HG03354 (cell line): ENCODE measurements around the gene ABO.
"Not testable (repeated sequence)": the region's sequence is repeated elsewhere in the genome, so short reads cannot be mapped to it uniquely, and the experiment has no call there.

Experiments
- ATAC-seq: cut with Tn5 transposase; IDR thresholded peaks from one replicate; pipeline ENCODE4 v1.9.1; 2021; ENCODE audit warnings: mild to moderate bottlenecking; ENCODE audit not compliant: unreplicated experiment, poor library complexity, severe bottlenecking

ABO gene

DNA sequence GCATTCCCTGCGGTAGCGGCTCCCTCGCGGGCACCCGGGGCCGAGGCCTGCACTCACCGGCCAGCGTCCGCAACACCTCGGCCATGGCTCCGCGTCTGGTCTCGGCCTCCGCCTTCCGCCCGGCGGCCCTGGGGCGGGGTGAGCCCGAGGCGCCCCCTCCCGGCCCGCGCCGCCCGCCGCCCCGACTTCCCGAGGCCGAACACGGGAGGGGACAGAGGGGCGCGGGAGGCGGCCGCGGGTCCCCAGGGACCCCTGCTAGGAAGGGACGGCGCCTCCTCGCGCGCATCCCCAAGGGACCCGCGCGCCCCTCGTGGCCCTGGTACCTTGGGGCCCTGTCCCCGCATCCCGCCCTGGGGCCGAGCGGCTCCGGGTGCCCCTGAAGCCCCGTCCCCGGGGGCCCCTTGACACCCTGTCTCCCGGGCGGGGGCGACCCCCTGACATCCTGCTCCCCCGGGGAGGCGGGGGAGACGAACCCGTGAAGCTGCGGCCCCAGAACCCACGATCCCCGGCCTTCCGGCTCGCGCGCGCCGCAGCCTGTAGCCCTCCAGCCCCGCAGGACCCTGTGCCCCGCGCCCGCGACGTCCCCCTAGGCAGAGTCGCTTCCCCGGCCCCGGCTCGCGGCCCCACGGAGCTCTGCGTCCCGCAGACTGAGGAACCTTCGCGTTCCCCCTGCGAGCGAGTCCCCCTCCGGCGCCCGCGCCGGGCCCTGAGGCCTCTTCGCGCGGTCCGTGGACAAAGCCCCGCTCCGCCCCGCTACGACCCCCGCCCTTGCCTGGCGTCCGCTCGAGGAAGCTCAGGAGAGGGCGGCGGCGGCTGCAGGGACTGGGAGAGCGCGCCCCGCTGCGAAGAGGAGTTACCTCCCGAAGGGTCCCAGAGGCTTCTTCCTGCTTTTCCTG, at the start of gene ABO:
Gene ABO (minus strand): TSS at position 97 of the 896 bp plus-strand sequence.
- ATAC-seq, result no peak

- ATAC-seq, result no peak
These were observed 49.1 kb upstream of the ABO start for GRCh38 chr9:133323991-133324703.

DNA sequence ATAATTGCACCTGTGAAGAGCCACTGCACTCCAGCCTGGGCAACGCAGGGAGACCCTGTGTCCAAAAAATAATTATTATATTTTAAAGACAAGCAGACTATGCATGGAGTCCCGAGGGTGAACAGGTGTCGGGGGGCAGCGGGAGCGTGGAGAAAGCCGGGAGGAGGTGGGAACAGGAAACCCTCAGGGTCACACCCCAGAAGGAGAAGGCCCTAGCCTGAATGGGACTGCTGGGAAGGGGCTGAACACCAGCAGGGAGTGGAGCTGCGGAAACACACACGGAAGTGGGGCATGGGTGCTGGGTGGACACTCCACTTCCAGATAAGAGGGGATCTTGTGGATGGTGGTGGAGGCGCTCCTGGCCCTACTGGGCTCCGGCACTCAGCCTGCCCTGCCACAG, 48.2 kb upstream of the ABO start:
- ATAC-seq, result no peak

- ATAC-seq, result no peak
These were observed 47.7 kb upstream of the ABO start for GRCh38 chr9:133322701-133323100.

DNA sequence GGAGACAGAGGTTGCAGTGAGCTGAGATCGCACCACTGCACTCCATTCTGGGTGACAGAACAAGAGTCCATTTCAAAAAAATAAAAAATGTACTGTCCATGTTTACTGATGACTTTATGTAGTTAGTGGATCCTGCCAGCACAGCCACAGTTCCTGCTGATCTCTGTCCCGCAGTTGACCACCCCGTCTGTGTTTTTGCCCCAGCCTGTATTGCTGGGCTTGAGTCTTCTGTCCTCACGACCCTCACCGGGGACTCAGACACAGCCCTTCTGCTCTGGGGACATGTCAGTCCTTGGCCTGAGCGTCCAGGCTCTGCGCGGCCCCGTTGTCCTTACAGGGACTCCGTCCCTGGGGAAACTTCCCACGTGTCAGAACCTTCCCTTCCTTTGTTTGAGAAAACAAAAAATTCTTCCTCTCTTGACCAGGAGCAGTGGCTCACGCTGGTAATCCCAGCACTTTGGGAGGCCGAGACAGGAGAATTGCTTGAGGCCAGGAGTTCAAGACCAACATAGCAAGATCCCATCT, 46.5 kb upstream of the ABO start:
- no peak for ATAC-seq

DNA sequence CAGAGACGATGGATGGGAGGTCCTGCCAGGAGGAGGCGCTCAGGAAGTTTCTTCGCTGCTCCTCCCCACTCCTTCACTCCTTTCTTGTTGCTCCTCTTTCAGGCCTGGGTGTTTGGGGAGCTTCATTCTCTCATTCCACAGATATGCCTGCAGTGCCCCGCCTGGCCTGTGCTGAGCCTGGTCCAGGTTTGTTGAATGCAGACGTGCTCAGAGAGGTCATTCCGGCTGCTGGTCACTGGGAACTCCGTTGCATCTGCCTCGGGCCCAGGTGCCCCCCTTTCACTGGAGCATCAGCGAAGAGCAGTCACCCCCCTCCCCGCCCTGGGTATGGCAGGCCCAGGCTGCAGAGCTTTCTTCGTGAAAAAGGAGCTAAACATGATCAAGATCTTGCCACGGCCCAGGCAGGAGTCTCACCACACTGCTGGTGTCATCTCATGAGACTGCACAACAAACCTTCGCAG, 45.5 kb upstream of the ABO start:
- no peak for ATAC-seq

DNA sequence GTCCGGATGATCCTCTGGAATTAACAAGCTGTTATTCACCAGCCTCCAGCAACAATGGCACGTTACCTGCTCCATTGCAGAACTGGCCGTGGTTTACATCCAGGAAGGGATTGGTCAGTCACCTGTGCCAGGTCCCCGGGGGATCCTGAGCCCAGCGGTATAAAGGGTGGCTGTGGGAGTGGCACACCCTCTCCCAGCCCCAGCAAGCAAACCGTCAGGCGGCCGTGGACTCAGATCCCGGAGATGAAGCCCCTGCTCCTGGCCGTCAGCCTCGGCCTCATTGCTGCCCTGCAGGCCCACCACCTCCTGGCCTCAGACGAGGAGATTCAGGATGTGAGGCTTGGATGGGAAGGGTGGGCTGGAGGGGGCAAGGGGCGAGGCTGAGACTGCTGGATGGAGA, 42.5 kb upstream of the ABO start:
- ATAC-seq, result not testable (repeated sequence)

DNA sequence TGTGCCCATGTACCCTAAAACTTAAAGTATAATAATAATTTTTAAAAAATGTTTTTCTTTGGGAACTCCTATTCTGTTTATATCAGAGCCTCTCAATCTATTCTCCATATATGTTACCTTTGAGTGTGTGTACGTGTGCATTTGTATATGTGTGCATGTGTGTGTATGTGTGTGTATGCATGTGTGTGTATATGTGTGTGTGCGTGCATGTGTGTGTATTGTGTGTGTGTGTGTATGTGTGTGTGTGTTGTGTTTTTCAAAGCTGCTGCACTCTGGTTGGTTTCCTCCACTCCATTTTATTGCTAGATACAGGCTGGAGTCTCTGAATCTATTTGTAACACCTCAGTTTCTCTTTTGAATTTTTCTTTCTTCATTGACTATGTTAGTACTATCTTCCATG, 41.0 kb upstream of the ABO start:
- no peak for ATAC-seq

- ATAC-seq, result no peak
These were observed 34.6 kb upstream of the ABO start for GRCh38 chr9:133309608-133310007.

DNA sequence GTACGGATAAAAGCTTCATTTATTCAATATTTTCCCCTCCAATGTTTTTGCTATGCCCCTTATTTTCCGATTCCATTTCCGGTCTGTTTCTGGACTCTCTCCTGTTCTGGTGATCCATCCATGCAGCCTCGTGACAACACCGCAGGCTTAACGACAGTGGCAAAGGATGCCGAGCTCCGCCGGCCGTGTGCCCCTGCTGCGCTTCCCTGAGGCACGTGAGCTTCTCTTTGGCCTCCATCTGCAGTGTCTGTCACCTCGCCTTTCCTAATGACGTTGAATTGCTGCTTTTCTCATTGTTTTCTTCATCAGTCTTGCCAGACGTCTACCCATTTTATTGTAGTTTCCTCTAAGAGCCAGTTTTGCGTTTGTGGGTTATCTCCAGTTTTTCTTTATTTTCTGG, 32.3 kb upstream of the ABO start:
- ATAC-seq, result no peak

DNA sequence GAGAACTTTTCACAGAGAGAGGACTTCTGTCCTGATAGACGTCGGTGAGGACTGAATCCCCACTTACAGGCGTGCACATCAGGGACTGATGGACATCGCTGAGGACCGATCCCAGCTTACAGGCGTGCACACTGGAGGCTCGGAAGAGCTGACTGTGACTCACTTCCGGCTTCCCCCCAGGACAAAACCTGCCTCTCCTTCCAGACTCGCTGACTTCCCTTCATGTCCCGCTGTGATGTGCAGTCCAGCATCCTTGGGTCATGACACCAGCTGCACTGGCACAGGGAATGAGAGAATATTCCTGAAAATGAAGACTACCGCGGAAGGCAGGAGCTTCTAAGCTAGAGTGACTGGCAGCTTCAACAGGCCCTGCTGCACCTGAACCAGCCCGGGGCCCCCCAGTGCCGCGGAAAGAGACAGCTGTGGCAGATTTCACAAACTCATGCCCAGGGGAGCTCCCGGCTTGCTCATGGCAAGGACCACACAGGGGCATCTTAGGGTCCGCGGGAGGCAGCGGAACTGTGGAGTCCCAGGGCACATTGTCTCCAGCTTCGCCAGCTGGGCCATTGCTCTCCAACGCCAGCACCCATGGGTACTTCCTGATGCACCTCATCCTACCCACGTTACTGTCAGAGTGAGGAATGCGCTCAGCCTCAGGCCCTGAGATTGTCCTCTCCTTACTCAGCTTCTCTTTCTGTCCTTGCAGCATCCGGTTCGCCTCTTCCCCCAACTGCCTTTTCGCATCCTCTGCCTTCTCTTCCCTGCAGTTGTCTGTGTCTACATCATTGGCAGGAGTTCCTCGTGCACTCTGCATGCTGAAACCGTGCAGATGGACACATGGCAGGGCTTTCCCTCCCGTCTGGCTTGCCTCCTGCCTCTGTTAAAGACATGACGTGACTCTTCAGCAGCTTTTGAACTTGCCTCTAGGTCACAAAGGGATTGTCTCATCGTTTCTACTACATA, 31.5 kb upstream of the ABO start:
- ATAC-seq, result no peak

GRCh38 chr9:133305731-133306130, 30.7 kb upstream of the ABO start:
- no peak for ATAC-seq

- ATAC-seq, result no peak
These were observed 29.7 kb upstream of the ABO start for GRCh38 chr9:133304477-133305377.

DNA sequence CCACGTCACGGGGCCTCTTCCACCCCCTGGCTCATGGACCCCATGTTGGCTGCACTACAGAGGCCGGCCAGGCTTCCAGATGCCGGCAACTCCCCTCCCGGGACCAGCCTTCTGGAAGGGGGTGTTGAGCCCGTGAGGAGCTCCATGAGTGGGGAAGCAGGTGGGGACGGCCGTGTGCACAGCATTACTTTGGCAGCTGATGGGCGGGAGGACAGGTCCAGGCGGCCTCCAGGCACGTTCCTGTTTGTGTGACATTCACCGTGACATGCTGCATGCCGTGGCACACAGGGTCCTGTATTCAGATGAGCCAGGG, 29.1 kb upstream of the ABO start:
- ATAC-seq, result no peak

DNA sequence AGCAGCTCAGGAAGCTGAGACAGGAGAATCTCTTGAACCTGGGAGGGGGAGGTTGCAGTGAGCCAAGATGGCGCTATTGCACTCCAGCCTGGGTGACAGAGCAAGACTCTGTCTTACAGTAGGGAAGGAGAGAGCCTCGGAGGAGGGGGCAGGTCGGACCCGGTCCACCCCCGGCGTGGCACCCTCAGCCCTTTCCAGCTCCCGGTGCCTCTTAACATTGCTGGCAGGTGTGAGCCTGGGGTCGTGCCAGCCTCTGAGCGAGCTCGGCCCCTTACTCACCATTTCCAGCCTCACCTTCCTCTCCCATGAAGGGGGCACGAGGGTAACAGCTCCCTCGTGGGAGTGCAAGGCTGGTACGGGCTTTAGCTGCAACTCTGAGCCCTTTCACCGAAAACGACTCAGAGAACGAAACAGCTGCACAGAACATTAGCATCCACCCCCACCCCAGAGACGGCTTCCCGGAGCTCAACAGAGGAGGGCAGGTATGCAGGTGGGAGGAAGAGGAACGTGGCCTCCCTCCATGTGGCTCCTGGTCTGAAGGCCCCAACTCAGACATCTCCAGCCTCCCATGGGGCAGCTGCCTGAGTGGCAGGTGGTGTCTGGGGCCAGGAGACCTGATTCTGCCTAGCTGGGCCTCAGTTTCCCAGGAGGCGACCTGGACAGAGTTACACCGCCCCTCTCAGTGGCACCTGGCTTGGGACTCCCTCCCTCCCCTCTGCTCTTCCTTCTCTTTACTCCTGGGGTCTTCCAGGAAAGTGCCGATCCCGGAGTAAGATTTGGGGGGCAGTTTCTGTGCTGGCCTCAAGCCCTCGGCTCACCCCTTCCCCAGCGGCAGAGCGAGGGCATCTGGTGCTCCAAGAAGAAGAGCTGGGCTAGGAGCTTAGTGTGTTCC, 28.5 kb upstream of the ABO start:
- no peak for ATAC-seq

GRCh38 chr9:133301253-133302230, 26.5 kb upstream of the ABO start:
- ATAC-seq, result no peak

GRCh38 chr9:133299996-133300395, 25.0 kb upstream of the ABO start:
- ATAC-seq, result not testable (repeated sequence)
